NCI-H526 (cell line): ENCODE results near the gene TMEM33.

Experiments
- DNase-seq, 2 experiments: peaks; one replicate each; lab custom pipeline; 2025; lab: John Stamatoyannopoulos, UW

TMEM33 gene

DNA sequence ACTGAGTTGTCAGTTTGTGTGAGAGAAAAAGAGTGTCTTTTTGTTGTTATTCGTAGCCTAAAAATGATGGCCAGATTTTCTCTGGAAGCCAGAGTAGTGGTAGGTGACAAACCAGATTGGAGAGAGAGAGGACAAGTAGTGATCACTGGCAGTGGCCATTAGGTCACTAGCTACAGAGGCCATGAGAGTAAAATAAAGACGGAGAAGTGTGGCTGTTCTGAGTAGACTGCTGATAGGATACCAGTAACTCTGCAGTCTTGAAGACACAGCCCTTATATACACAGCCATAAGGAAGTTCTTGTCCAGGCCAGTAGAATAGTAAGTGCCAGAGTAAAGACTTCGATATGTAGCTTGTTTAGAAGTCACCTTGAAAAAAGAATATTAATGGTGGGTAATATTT, 62.8 kb downstream of the TMEM33 start:
- DNase-seq: no peak

DNA sequence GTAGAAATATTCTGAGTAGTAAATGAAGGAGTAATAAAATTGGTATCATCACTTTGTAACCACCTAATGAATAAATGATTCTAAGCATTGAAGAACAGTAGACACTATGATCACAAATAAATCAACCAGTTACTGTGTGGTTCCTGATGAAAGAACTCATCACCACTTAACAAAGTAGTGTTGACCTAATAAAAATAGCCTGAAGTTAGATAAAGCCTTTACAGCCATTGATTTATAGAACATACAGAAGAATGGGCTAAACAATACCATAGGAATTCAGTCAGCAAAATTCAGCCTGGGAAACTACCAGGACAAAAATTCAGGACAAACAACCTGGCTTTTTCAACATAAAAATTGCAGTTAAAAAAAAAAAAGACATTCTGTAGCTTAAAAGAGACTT, 64.1 kb downstream of the TMEM33 start:
- no peak for DNase-seq

DNA sequence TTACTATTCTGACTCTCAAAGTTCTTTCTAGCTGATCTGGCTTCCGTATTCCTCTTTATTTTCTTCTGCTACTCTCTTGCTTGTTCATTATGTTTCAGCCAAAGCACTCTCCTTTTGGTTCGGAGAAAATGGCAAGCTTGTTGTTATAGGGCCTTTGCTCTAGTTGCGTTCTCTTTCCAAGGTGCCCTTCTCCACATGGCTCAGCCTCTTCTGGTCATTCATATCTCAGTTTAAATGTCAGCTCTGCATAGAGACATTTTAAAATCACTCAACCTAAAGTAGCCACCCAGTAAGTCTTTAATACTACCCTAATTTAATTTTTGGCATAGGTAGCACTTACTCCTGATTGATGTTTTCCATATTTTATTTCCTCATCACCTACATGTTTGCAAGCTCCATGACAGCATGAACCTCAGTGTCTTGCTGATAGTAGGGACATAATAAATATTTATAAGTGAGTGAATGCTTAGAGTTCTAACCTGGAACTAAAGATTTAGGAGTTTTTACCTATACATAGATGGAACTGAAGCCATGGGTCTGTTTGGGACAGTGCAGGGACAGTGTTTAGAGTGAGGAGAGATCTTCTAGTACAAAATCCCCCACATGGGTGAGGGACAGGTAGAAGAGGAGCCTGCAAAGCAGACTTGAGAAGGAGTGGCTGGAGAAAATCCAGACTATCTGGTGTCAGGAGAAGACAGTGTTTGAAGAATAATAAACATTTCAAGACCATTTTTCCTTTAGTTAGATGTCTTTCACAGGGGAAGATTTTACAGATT, 73.0 kb downstream of the TMEM33 start:
- DNase-seq: no peak
